A673 (cell line): ENCODE measurements around the gene SND1.

Source experiments
- EZH2 ChIP-seq: fragments of 200-600 bp; sonication (generic); IDR thresholded peaks from 2 replicates; pipeline ENCODE4 v1.6.1; 2017; ENCODE audit warnings: borderline replicate concordance, low read depth, mild to moderate bottlenecking, mixed read lengths, antibody characterized with exemption, low read length; ENCODE audit not compliant: poor library complexity, severe bottlenecking
- TF ChIP-seq, protein P1 (sequence below): fragments of 300-800, 200-600 bp; sonication (generic); conservative IDR thresholded peaks from 2 replicates; pipeline ENCODE4 v1.5.1; 2017; ENCODE audit warnings: low read depth, mild to moderate bottlenecking, antibody characterized with exemption, low read length, moderate library complexity, mixed read lengths

DNA sequence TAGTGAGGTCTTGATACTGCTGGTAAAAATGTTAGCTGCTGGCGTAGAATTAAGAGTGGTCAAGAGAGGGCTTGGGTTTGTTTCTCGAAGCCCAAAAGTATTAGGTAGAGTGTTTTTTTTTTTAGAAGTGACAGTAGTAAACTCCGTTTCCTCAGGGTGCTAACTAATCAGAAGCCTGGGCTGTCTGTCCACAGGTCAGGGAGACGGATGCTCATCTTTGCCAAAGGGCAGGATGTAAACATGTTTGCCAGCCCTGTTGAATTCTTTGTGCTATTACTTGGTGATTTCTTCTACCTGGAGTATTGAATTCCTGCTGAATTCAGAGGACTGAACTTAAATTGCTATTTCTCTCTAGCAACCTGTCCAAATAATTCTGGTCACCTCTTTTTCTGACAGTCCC, 117.1 kb downstream of the SND1 start:
- TF ChIP-seq, protein P1, sequence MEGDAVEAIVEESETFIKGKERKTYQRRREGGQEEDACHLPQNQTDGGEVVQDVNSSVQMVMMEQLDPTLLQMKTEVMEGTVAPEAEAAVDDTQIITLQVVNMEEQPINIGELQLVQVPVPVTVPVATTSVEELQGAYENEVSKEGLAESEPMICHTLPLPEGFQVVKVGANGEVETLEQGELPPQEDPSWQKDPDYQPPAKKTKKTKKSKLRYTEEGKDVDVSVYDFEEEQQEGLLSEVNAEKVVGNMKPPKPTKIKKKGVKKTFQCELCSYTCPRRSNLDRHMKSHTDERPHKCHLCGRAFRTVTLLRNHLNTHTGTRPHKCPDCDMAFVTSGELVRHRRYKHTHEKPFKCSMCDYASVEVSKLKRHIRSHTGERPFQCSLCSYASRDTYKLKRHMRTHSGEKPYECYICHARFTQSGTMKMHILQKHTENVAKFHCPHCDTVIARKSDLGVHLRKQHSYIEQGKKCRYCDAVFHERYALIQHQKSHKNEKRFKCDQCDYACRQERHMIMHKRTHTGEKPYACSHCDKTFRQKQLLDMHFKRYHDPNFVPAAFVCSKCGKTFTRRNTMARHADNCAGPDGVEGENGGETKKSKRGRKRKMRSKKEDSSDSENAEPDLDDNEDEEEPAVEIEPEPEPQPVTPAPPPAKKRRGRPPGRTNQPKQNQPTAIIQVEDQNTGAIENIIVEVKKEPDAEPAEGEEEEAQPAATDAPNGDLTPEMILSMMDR, result no peak
- no peak for TF ChIP-seq EZH2
